GM19193 (cell line): ENCODE data around the gene POLR3H.

ENCODE experiments used
- POLR2A ChIP-seq: IDR thresholded peaks from 4 replicates; pipeline ENCODE4 v1.6.1; 2011; ENCODE audit not compliant: insufficient read depth, insufficient read length; ENCODE audit errors: extremely low read depth

POLR3H gene

DNA sequence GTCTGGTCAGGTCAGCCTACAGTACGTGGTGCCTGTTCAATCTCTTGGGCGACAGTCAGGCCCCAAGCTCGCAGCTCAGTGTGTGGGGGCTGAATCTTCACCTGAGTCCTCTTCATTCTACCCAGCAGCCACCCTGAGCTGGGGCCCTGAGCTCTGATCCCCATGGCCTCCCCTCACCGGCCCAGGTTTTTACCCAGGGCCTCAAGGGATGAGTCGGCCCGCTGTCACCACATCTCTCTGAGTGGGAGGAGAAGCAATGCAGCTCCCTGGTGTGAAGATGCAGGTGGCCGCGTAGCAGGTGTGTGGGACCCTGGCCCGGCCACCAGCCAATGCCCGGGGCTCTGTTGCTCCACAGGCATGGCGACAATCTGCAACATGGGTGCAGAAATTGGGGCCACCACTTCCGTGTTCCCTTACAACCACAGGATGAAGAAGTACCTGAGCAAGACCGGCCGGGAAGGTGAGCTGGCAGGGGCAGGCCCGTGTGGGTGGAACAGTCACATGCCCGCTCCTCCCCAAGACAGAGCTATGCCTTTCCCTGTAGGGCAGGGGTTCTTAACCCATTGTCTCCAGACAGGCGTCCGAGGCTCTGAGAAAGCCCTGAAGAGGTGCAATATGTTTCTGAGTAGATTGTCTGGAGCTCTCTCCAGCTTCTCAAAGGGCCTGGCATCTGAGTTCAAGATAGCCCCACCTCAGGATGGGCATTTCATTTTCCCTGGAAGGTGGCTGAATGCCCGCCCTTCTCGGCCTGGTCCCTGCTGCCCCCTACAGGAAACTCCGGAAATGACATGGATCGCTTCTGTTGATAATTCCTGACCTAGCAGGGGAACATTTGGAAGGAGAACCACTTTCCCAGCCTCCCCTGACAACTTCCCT, 26.9 kb downstream of the POLR3H start:
- TF ChIP-seq POLR2A, result no peak

DNA sequence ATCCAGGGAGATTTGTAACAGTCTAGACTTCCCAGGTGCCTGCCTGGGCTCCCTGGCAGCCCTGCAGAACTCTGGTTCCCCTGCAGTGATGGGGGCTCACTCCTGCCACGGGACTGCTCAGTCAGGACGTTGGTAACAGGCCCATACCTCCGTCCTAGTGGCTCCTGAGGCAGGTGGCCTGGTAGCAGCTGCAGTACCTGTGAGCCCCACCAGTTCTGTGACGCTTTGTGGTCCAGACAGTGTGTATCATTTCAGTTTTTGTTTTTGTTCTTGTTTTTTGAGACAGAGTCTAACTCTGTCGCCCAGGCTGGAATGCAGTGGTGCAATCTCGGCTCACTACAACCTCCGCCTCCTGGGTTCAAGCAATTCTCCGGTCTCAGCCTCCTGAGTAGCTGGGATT, 27.8 kb downstream of the POLR3H start:
- TF ChIP-seq POLR2A, result no peak

DNA sequence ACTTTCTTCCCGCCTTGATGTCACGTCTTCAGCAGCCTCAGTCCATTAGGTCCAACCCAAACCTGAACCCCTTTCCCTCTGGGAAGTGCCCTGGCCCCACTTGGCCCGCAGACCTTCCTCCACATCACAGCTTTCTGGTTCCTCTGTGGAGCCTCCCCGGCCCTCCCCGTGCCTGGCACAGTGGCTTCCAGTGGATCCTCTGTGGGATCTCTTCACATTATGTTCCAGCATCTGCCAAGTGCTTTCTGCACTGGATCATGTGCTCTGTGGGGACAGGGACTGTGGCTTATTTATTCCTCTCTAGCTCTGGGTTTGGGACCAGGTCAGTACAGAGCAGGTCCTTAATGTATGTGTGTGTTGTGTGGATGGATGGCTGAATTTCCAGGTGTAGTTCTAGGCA, 30.9 kb downstream of the POLR3H start:
- TF ChIP-seq POLR2A, result no peak

DNA sequence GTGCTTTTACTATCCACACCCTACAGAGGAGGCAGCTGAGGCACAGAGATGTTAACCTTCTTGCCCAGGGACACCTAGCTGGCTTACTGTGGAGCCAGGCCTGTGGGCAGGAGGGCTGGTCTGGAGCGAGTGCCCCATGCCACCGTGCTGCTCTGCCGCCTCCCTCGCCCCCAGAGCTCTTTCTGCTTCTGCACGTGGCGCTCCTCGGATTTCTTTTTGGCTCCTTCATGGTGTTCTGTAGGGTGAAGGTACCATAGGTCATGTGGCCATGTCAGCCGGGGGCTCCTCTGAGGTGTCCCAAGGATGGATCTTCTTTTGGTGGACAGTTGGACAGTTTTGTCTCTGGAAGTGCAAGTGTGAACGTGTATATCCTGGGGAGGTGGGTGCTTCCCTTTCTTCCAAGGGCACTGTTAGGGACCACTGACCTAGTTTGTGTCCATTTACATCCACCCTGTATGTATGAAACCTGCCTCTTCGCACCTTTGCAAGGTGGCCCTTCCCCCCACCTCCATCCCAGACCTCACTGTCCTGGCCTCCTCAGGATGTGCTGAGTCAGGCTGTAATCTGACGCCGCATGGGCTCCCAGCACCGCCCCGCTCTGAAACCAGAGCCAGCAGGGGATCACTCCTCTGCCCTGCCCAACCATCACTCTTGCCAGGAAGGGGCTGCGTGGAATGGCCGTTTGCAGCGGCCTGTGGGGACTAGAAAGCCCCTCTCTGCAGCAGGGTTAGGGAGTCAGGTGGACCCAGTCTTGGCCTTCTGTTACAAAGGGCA, 31.7 kb downstream of the POLR3H start:
- no peak for TF ChIP-seq POLR2A

DNA sequence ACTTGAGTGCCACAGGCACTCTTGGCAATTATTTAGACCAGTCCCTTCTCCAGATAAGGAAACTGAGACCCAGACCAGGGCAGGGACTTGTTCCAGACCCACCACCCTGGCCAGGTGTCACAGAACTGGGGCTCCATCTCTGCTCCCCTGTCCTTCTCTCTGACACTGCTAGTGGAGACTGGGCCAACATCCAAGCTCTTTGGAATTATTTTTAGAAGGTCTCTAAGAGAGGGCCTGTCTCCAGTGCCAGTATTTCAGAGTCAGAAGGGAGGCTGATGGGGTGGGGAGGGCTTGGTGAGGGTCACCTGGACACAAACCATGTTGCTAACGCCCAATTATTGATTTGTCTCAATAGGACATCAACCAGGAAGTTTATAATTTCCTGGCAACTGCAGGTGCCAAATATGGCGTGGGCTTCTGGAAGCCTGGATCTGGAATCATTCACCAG, 32.7 kb downstream of the POLR3H start:
- no peak for TF ChIP-seq POLR2A

DNA sequence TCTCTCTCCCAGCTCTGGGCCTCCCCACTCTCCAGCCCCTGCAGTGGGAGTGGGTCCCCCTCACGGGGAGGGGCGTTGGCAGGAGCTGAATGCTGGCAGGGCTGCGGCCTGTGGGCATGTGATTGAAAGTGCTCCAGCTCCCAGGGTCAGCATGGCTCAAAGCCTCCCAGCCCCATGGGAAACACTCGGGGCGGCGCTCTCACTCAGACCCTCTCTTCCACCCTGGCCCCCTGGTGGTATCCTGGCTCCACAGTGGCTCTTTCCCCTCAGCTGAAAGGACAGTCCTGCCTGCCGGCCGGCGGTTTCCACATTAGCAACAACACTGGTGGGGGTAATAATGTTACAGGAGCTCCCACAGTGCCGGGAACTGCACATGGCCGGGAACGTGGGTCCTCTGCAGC, 35.5 kb downstream of the POLR3H start:
- no peak for TF ChIP-seq POLR2A

DNA sequence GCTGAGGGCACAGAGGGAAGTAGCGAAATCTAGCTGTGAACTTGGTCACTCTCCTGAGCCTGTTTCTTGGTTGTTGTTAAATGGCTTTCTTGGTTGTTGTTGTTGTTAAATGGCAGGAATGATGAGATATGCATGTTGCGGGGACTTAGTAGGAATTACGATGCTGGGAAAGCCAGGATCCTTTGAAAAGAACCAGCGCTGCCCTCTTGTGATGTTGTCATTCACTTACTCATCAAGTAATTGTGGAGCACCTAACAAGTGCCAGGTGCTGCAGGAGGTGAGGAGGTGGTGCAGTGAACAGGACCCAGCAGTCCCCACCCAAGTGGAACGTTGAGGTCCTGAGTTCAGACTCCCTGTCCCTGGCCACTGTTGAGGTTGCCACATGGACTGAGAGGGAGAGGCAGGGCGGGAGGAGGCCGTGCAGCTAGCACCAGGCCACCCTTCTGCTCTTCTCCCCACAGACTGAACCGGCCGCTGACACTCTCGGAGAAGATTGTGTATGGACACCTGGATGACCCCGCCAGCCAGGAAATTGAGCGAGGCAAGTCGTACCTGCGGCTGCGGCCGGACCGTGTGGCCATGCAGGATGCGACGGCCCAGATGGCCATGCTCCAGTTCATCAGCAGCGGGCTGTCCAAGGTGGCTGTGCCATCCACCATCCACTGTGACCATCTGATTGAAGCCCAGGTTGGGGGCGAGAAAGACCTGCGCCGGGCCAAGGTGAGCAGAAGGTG, 36.8 kb downstream of the POLR3H start:
- TF ChIP-seq POLR2A, result no peak

DNA sequence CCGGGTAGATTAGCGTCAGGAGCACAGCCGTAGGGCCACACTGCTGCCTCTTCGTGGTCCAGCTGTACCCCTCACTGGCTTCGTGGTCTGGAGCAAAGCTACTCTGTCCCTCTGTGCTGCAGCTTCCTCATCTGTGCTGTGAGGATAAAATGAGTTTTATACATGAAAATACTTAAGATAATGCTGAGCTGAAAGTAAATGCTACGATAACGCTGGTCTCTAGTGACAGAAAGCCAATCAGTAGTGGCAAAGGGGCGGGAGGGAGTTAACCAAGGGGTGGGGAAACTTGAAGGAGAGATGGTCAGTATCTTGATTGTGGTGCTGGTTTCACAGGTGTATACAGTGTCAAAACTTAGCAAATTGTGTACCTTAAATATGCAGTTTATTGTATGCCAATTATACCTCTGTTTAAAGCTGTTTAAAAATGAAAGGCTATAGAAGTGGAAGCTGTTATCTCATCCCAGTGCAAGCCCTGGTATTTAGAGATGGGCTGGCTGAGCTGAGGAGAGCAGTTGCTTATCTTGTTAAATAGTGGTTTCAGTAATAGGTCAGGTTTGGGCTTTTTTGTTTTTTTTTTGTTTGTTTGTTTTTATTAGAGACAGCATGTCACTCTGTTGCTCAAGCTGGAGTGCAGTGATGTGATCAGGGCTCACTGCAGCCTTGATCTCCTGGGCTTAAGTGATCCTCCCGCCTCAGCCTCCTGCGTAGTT, 38.6 kb downstream of the POLR3H start:
- TF ChIP-seq POLR2A, result no peak

DNA sequence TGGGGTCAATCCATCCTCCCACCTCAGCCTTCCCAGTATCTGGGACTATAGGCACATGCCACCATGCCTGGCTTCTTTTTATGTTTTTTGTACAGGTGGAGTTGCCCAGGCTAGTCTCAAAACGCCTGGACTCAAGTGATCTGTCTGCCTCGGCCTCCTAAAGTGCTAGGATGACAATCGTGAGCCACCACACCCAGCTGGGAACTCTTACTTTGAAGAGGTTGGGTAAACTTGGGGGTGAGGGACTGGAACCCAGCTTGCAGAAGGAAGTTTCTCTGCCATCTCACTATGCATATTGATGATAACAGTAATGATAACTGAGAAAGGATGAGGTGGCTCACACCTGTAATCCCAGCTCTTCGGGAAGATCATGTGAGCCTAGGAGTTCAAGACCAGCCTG, 39.5 kb downstream of the POLR3H start:
- TF ChIP-seq POLR2A, result no peak

DNA sequence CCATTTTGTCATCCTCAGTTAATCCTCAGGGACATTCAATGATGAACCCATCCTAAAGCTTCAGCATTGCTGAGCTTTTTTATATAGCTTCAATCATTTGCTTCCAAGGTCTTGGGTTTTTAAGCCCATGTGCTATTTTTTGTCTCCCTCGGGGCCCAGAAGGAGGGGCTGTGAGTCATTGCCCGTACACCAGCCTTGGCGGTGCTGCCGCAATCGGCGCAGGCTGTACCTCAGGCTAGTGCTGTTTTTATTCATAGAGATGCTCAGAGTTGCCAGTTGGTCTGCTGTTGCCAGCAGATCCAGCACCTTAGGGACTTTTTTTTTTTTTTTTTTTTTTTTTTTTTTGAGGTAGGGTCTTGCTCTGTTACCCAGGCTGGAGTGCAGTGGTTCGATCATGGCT, 39.9 kb downstream of the POLR3H start:
- TF ChIP-seq POLR2A, result no peak

DNA sequence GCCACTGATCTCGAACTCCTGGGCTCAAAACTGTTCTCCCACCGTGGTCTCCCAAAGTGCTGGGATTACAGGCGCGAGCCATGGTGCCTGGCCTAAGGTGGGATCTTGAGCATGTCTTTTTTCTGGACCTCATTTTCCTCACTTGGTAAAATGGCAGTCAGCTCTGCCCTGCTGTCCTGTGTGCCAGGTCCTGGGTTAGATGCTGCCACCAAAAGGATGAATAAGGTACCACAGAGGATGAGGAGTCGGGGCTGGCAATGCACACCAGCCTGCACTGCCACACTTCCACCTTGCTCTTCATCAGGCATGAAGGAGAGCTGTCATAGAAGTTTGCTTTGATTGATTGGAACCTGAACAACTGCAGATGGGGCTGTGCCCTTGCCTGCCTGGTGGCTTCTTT, 43.1 kb downstream of the POLR3H start:
- TF ChIP-seq POLR2A, result no peak

DNA sequence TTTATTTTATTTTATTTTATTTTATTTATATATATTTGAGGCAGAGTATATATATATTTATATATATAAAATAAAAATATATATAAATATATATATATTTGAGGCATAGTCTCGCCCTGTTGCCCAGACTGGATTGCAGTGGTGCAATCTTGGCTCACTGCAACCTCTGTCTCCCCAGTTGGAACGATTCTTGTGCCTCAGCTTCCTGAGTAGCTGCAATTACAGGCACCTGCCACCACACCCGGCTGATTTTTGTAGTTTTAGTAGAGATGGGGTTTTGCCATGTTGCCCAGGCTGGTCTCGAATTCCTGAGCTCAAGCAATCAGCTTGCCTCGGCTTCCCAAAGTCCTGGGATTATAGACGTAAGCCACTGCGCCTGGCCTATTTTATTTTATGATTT, 44.0 kb downstream of the POLR3H start:
- TF ChIP-seq POLR2A, result no peak

DNA sequence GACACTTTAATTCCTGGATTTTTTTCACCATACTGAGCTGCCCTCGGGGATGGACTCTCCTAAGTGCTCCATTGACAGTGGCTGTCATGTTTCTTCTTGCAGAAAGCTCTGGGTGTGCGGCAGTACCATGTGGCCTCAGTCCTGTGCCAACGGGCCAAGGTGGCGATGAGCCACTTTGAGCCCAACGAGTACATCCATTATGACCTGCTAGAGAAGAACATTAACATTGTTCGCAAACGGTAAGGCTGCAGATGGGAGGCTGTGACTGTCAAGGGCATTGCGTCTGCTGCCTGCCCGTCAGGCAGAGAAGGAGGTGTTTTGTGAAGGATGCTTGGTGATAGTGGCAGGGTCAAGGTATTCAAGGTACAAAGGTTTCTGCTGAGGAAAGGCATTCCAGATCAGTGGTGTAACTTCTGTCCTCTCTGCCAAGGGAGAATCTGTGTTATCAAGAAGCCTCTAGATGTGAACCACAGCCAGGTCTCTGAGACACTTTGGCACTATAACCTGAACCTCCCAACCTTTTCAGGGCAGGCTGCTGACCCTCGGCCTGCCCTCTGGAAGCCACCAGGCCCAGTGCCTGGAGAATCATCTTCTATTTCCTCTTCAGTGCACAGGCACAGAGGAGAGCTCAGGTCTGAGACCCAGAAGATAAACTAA, 44.5 kb downstream of the POLR3H start:
- TF ChIP-seq POLR2A, result no peak

DNA sequence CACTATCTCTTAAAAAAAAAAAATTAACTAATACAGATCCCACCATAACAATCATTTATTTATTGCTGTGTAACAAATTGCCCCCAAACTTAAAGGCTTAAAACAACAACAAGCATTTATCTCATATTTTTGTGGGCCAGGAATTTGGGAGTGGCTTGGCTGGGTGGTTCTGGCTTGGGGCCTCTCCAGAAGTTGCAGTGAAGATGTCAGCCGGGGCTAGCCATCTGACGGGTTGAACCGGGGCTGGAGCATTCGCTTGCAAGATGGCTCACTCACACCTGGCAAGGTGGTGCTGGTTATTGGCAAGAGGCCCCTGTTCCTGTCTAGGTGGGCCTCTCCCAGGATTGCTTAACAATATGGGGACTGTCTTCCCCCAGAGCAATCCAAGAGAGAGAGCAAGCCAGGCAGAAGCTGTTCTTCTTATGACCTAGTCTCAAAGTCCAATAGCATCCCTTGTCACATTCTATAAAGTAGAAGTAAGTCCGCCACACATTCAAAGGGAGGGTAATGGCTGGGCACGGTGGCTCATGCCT, 45.9 kb downstream of the POLR3H start:
- TF ChIP-seq POLR2A, result no peak
